Panc1 (cell line): ENCODE results near the gene FAM13A.
"Not testable (repeated sequence)": the region's sequence is repeated elsewhere in the genome, so short reads cannot be mapped to it uniquely, and the experiment has no call there.

ENCODE experiments used
- POLR2AphosphoS5 ChIP-seq: IDR thresholded peaks from 2 replicates; pipeline ENCODE4 v1.6.1; 2012; ENCODE audit warnings: mild to moderate bottlenecking, low read depth, low read length, moderate library complexity
- TF ChIP-seq, protein P1 (sequence below): fragments of 450-650 bp; IDR thresholded peaks from 2 replicates; pipeline ENCODE4 v1.5.1; 2017; ENCODE audit warnings: mild to moderate bottlenecking

- TF ChIP-seq, protein P1, sequence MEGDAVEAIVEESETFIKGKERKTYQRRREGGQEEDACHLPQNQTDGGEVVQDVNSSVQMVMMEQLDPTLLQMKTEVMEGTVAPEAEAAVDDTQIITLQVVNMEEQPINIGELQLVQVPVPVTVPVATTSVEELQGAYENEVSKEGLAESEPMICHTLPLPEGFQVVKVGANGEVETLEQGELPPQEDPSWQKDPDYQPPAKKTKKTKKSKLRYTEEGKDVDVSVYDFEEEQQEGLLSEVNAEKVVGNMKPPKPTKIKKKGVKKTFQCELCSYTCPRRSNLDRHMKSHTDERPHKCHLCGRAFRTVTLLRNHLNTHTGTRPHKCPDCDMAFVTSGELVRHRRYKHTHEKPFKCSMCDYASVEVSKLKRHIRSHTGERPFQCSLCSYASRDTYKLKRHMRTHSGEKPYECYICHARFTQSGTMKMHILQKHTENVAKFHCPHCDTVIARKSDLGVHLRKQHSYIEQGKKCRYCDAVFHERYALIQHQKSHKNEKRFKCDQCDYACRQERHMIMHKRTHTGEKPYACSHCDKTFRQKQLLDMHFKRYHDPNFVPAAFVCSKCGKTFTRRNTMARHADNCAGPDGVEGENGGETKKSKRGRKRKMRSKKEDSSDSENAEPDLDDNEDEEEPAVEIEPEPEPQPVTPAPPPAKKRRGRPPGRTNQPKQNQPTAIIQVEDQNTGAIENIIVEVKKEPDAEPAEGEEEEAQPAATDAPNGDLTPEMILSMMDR: not testable (repeated sequence)
- not testable (repeated sequence) for TF ChIP-seq POLR2AphosphoS5
These were observed 152.7 kb downstream of the FAM13A start for GRCh38 chr4:88904240-88904639.
